Measurements from ENCODE around the gene VDR.

Gene VDR

GRCh38 chr12:47904713-47905709 is at the start of gene VDR:
Gene VDR, minus strand, starts transcription at chr12:47904994. Its CDS starts 25,881 bp downstream, at chr12:47879113.
- DNase-seq (ENCODE audit: low spot score): peak; percentile 27

- DNase-seq (ENCODE audit: low spot score): no peak
These were observed 49.3 kb upstream of the VDR start for GRCh38 chr12:47954058-47954457.

- no peak for DNase-seq (ENCODE audit: low spot score)
These were observed 46.2 kb upstream of the VDR start for GRCh38 chr12:47950856-47951468.

GRCh38 chr12:47949441-47950341 is 44.9 kb upstream of the VDR start:
- DNase-seq (ENCODE audit: low spot score): peak; percentile 58

- DNase-seq (ENCODE audit: low spot score): no peak
These were observed 42.5 kb upstream of the VDR start for GRCh38 chr12:47947341-47947740.

GRCh38 chr12:47946413-47947323 is 41.9 kb upstream of the VDR start:
- no peak for DNase-seq (ENCODE audit: low spot score)

- no peak for DNase-seq (ENCODE audit: low spot score)
These were observed 40.5 kb upstream of the VDR start for GRCh38 chr12:47945341-47945728.

- no peak for DNase-seq (ENCODE audit: low spot score)
These were observed 40.0 kb upstream of the VDR start for GRCh38 chr12:47944685-47945340.

GRCh38 chr12:47943623-47944340 is 39.0 kb upstream of the VDR start:
- no peak for DNase-seq (ENCODE audit: low spot score)

- no peak for DNase-seq (ENCODE audit: low spot score)
These were observed 37.9 kb upstream of the VDR start for GRCh38 chr12:47942614-47943225.

- no peak for DNase-seq (ENCODE audit: low spot score)
These were observed 37.2 kb upstream of the VDR start for GRCh38 chr12:47941871-47942613.

GRCh38 chr12:47941475-47941780 is 36.6 kb upstream of the VDR start:
- DNase-seq (ENCODE audit: low spot score): no peak

GRCh38 chr12:47940773-47941474 is 36.1 kb upstream of the VDR start:
- DNase-seq (ENCODE audit: low spot score): no peak

GRCh38 chr12:47939009-47939601 is 34.3 kb upstream of the VDR start:
- no peak for DNase-seq (ENCODE audit: low spot score)

GRCh38 chr12:47938594-47938993 is 33.8 kb upstream of the VDR start:
- no peak for DNase-seq (ENCODE audit: low spot score)

- DNase-seq (ENCODE audit: low spot score): no peak
These were observed 33.3 kb upstream of the VDR start for GRCh38 chr12:47938093-47938492.

GRCh38 chr12:47935184-47935583 is 30.4 kb upstream of the VDR start:
- DNase-seq (ENCODE audit: low spot score): no peak

GRCh38 chr12:47931187-47931586 is 26.4 kb upstream of the VDR start:
- DNase-seq (ENCODE audit: low spot score): no peak

Measured in kidney capillary endothelial cell (primary cell).